HG02938 (cell line): Measurements from ENCODE around the gene USP3.
"Not testable (repeated sequence)": the region's sequence is repeated elsewhere in the genome, so short reads cannot be mapped to it uniquely, and the experiment has no call there.

Experiments used
- ATAC-seq: cut with Tn5 transposase; IDR thresholded peaks from one replicate; pipeline ENCODE4 v1.9.1; 2021; ENCODE audit warnings: mild to moderate bottlenecking, moderate library complexity; ENCODE audit not compliant: unreplicated experiment

Gene USP3

GRCh38 chr15:63475707-63476106, 28.7 kb upstream of the USP3 start:
- no peak for ATAC-seq

- no peak for ATAC-seq
Measured at GRCh38 chr15:63476229-63476632, 28.2 kb upstream of the USP3 start.

- ATAC-seq = no peak
Measured at GRCh38 chr15:63478243-63478642, 26.1 kb upstream of the USP3 start.

- ATAC-seq = no peak
Measured at GRCh38 chr15:63480441-63480821, 24.0 kb upstream of the USP3 start.

- ATAC-seq = no peak
Measured at GRCh38 chr15:63481105-63481810, 23.1 kb upstream of the USP3 start.

- no peak for ATAC-seq
Measured at GRCh38 chr15:63482874-63483323, 21.5 kb upstream of the USP3 start.

- no peak for ATAC-seq
Measured at GRCh38 chr15:63483521-63484371, 20.6 kb upstream of the USP3 start.

GRCh38 chr15:63484433-63485186, 19.8 kb upstream of the USP3 start:
- ATAC-seq = no peak

GRCh38 chr15:63487076-63487757, 17.2 kb upstream of the USP3 start:
- peak; percentile 31 for ATAC-seq

GRCh38 chr15:63487758-63488397, 16.5 kb upstream of the USP3 start:
- not testable (repeated sequence) for ATAC-seq

- ATAC-seq = no peak
Measured at GRCh38 chr15:63488398-63488960, 15.9 kb upstream of the USP3 start.

GRCh38 chr15:63489352-63489751, 15.0 kb upstream of the USP3 start:
- ATAC-seq = no peak

GRCh38 chr15:63490345-63491034, 13.9 kb upstream of the USP3 start:
- no peak for ATAC-seq

- no peak for ATAC-seq
Measured at GRCh38 chr15:63491116-63491827, 13.1 kb upstream of the USP3 start.

GRCh38 chr15:63491979-63492378, 12.4 kb upstream of the USP3 start:
- no peak for ATAC-seq

- ATAC-seq = no peak
Measured at GRCh38 chr15:63492541-63493077, 11.8 kb upstream of the USP3 start.

- ATAC-seq = no peak
Measured at GRCh38 chr15:63493436-63493835, 11.0 kb upstream of the USP3 start.

- ATAC-seq = no peak
Measured at GRCh38 chr15:63494408-63494807, 10.0 kb upstream of the USP3 start.

- no peak for ATAC-seq
Measured at GRCh38 chr15:63495343-63495742, 9.1 kb upstream of the USP3 start.
